GM18867 (cell line): ENCODE measurements around the gene MINDY3.

Source experiments
- ATAC-seq: cut with Tn5 transposase; IDR thresholded peaks from one replicate; pipeline ENCODE4 v1.9.1; 2021; ENCODE audit warnings: mild to moderate bottlenecking, moderate library complexity; ENCODE audit not compliant: unreplicated experiment

The MINDY3 gene

DNA sequence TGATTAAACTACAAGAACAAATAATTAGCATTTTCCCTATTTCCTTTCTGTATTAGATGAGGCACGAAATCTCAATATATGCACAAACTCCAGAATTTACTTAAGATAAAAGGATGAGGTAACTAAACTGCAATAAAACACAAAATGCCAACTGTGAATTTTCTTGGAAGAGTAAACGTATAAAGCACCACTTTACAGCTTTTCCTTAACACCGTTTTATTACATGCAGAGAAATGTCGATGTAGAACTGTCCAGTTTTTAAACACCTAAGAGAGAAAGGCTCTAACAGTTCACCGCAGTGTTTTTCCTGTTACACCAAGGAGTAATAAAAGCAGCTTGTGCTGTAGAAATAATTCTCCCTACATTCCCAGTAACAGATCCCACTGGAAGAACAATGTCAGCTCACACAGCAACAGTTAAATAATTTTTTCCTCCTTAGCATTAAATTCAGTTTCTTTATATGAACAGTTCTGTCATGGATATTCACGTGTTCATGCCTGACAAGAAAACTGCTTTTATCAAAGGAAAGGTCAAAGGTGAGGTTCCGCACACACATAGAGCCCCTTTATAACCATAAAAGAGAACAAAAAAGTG lies 52.0 kb downstream of the MINDY3 start:
- no peak for ATAC-seq

DNA sequence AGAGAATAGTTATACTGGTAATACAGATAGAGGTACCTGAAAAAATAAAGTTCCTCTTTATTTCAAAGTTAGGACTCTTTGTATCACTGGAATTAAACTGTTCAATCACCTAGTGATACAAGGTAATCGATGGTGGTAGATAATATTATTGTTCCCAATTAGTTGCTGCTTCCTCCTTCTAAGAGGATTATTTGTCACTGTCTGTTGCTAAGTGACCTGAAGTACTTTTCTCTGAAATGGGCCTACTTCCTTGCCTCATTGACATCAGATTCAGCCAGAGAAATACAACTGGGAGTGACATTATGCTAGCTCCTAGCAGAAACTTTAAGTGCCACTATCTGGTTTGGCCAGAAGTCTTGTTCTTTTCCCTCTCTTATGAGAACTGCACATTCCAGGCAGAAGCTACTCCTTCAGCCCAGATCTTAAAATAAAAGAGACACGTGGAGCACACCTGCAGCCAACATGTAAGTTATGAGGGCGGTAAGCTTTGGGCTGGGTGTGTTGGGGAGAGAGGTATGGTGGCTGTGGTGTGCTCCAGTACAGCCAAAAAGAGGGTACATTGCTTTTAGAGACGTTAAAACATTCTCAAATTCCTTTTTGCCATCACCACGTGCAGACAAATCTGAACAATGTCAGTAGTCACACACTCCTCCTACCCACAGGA lies 54.8 kb downstream of the MINDY3 start:
- ATAC-seq, result no peak

DNA sequence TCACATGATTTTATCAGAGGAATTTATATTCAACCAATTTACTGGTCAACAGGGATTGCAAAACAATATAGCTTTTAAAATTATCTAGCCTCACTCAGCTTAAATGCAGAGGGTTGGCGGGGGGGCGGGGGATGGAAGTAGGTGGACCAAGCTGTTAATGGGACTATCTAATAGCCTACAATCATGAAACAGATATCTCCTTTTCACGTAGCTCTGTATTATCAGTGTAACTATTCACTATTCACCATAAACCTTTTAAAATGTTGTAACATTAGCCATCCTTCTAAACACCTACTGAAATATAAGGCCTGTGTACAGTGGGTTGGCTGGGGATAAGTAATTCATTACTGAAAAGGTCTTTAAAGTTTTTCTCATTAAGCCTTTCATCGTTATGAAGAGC lies 56.2 kb downstream of the MINDY3 start:
- ATAC-seq, result no peak

DNA sequence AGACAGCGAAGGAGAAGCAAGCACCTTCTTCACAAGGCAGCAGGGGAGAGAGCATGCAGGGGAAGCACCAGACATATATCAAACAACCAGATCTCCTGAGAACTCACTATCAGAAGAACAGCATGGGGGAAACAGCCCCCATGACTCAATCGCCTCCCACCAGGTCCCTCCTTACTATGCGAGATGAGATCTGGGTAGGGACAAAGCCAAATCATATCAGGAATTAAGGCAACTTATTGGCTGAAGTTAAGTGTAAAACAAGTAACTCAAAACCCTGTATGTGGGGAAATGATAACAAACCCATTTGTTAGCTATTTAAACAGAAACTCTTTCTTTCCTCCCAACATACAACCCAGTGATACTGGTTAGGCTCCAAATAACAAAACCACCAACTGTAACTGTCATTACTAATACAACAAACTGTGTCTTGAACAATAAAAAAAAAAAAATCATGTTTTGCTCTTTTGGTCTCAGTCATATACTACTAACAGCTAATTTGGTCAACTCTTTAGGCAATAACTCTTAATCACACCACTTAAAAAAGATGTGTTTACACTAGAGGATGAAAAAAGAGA lies 57.8 kb downstream of the MINDY3 start:
- no peak for ATAC-seq

DNA sequence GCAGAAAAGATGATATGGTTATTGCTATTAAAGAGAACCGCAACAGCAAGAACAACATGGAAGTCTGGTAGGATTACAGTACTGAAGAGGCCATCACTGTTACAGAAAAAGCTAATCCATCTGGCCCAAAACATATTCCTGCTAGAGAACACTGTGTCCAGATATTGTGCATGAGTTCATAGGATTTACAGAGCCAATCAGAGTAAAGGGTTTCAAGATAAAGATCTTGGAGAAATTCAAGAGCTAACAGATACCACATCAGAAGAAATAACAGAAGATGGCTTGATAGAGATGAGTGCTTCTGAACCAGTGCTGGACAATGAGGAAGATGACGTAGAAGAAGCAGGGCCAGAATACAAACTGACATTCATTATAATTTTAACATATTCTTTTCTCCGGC lies 58.7 kb downstream of the MINDY3 start:
- no peak for ATAC-seq

DNA sequence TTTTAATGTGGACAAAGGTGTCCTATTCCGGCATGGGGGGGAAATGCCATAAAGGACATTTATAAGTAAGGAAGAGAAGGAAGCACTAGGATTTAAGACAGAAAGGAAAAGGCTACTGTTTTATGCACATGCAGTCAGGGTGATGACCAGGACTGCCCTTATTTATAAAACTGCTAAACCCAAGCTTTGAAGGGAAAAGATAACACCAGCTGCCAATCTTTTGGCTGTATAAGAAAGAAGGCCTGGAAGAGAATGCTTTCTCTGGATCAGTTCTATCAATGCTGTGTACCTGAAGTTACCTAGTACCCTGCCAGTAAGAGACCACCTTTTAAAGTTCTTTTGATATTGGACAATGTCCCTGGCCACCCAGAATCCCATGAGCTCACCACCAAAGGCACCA lies 59.2 kb downstream of the MINDY3 start:
- ATAC-seq, result no peak

DNA sequence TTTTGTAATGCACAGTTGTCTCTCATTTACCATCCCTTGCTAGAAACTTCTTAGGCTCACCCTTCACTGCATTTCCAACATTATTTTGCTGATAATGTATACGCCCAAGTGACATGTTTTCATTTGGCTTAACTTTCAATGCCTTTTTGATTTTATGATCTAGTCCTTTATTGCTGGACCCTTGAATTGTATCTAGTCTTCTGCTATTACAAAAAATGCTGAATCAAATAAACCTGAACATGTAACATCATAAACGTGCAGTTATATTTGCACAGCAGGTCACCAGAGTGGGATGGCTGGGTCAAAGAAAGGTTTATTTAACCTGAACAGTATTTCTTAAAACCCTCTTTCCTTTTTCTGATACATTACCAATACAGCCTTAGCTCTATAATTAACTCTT lies 63.0 kb downstream of the MINDY3 start:
- no peak for ATAC-seq

DNA sequence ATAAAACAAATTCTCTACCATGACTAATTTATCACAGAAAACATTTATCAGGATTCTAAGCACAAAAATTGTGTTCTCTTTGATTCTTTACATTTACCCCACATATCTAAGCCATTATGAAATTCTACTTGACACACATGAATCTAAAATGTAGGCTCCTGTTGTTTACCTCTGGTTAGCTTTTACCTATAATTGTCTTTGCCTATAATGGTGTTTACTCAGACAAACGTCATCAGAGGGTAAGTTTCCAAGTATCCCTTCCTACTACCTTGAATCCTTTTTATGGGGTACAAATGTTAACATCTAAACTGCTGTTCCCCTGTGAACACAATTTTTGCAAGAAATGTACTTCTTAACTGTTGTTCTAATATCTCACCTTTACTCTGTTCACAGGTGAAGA lies 63.5 kb downstream of the MINDY3 start:
- no peak for ATAC-seq

DNA sequence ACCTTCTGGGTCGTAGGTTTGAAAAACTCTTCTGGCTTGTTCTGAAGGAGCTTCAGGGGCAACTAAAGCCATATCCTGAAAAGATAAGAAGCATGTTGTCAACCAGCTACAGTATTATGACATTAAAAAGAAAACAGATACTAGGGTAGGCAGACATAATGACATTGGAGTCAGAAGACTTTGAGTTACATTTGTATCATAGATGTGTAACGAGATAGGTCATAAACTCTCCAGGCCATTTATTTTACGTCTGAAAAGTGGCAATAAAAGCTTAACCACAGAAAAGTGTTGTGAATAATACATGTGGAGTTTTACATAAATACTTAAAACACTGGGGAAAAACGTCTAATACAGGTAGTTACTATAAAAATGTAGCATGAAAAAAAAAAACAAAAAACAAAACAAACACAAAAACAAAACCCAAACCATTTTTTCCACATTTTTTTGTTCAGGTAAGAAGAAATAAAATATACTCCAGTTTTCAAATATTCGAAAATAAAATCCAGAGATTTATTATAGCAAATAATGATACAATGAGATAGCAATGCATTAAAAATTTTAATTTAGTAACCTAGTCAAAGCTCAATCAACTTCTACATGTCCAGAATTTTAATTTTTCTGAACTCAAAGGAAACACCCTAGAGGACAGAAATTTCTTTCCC lies 64.1 kb downstream of the MINDY3 start:
- no peak for ATAC-seq

DNA sequence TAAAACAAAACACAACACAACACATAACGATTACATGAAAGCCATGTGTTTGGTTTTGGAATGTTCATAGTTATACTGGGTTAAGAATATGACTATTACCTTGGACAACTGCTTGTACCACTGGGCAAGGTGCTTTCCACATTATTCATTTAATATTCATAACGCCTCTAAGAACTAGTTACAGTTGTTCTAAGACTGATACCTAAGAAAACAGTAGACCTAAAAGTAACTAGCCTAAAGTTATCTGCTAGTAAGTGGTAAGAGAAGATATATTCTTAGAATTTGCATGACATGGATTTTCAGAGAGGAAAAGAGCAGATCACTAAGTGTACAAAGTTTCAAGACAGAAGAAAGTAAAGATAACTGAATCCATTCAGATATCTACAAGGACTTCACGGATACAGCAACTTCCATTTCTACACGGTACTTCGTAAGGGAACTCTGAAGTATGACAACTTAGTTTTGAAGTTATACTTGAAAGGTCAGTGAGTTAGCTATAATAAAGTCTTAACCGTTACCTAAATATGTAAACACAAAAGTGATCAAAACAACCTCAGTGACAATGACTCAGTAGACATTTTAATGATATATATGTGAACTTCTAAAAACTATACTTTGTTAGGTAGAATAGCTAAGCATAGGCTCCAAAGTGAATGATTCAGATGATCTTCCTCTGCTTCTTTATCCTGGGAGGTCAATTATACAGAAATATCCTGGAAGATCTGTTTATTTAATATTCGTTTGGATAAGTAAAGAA lies 65.1 kb downstream of the MINDY3 start:
- ATAC-seq, result peak; percentile 53

DNA sequence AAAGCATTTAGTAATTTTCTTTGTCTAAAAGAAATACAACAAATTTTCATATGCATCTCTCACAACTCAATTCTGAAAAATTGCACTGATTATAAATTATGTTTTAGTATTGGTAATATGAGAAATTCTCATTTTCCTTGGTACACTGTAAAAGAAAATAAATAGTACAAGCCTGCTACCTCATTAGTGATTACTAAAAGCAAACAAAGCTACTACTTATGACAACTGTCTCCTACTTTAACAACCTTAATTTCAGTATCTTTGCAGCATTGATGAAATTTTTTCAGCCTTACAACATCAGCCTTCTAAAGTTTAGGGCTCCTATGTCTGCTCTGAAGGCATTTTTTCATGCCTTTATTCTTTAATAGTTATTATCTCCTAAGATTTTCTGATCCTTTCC lies 65.7 kb downstream of the MINDY3 start:
- no peak for ATAC-seq

DNA sequence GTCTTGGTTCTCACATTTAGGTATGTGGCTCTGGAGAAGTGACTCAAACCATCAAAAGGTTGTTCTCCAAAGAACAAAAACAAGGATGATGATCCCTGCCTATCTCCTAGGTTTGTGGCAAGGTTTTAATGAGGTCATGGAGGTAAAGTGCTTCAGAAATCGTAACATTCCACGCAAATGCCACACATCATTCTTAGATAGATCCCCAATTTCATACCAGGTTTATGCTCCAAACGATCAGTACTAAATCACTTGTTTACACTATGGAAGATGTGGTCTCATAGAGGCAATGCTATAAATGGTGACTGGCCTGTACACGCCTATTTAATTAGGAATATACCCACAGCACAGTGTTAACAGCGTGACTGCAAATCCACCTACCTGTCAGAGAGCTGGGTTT lies 66.6 kb downstream of the MINDY3 start:
- no peak for ATAC-seq

DNA sequence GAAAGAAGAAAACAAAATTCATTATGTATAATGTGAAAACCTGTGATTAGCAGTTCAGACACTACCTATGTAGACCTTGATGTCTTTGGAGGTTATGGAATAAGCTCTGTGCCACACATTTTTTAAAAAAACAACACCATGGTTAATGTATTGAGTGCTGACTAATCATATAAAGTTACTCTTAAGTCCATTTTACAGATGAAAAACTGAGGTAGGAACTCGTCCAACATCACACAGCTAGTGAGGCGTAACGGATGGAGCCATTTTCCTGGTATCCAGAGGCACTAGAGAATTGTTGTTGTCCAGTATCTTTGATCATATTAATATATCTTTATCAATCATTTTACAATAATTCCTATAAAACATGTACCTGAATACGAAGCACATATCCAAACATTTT lies 67.5 kb downstream of the MINDY3 start:
- ATAC-seq, result no peak

DNA sequence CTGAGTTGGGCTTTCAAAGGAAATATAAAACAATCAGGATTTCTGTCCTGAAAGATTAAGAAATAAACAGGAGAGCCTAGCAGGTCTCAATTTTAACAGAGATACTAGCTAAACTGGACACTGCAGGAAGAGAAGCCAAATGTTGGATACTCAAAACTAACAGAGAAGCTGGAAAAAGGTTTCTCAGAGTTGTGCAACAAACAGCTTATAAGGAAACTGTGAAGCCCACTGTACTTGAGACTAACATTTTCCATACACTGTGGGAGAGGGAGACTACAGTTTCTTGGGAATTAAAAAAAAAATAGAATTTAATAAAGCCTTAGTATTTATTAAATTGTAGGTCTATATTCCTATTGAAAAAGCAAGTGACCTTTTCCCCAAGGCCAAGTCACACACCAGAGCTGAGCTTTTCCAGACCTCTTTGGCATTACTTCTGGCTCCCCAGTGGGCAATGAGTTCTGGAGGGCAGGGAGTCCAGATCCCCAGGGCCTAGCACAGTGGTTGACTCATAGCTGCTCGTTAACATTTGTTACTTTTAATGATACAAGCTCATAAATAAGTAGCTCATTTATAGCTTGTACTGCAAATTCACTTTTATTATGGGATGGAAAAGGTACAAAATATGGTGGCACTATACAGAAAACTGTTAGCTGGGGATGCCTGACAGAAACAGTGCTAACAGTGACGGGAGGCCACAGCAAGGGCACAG lies 68.3 kb downstream of the MINDY3 start:
- ATAC-seq, result no peak

DNA sequence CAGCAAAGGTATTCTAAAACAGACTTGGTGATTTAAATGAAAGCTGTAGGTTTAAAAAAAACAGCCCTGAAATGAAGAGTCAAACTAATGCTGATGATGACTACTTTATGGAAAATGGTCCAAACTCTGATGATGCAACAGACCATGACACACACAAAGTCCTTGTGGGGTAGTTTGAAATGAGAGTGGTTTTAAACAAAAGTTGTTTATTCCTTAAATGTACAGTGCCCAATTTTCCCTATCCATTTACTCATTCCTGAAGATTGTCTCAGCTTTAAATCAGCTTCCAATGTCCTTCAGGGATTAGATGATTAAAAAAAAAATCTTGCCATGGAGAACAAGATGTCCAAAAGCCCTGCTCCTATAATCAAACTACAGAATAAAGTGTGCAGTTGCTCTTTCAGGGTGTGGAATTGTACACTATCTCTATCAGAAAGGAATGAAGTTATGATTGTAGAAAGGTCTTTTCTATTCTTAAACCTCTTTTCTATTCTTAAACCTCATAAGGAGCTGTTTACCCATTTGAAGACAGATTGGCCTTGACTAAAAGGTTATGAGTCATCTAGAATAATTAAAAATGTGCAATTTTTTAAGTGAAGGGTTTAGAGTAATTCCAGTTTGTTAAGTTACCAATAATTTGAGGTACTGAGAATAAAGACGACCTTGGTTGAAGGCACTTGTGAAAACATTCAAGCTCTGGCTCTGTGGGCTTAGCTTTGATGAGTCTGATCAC lies 70.3 kb downstream of the MINDY3 start:
- no peak for ATAC-seq

DNA sequence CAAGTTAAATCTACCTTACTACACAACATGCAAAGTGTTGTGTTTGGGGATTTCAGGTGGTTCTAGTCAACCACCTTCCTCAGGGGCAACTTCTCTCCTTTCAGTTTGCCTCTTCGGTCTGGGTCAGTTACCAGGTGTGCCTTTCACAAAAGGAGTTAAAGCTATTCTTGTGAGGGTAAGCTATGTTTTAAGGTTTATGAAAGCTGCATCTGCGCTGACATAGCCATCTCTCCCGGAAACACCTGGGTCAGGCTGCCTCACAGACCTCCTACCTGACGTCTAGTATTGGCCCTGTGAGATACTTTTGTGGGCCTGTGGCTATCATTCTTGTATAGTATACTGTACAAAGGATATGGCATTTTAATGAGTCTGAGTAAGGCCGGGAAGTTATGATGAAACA lies 72.9 kb downstream of the MINDY3 start:
- ATAC-seq, result peak; percentile 87

DNA sequence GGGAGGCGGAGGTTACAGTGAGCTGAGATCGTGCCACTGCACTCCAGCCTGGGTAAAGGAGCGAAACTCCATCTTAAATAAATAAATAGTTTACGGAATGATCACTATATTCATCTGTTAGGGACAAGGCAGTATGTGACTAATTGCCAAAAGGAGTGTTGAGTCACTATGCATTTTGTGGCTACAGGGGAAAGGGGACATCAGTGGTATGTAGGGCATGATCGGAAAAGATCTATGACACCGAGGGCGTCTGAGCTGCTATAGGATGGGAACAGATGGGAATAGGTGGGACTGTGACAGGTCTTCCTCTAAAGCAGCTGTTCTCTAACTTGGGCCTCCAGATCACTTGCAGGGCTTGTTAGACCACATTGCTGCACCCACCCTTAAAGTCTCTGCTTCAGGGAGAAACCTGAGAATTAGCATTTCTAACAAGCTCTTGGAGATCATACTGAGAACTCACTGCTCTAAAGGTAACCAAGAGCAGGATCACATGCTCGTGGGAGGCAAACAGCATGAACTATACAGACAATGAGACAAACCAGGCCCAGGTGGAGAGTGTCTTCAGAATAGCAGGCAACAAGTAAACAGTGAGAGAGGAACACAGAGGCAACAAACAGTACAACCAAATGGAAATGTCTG lies 75.5 kb downstream of the MINDY3 start:
- ATAC-seq, result no peak

DNA sequence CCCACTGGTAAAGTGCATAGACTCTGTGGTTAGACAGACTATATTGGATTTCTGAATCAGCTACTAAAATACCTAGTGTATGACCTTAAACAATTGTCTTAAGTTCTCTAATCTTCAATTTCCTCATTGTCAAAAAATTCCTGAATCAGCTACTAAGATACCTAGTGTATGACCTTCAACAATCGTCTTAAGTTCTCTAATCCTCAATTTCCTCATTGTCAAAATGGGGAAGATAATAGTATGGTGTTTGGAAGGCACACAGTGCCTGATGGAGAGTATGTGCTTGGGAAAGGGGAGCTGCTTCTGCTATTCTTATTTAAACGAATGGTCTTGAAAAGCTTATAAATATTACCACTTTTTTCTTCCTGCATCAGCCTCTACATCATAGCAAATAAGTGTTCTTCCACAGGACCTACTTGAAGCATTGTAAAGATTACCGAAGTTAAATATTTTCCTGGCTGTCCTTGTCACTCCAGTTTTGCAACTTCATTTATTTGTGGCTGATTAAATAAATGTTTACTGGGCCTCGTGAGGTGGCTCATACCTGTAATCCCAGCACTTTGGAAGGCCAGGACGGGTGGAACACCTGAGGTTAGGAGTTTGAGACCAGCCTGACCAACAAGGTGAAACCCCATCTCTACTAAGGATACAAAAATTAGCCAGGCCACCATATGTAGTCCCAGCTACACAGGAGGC lies 76.2 kb downstream of the MINDY3 start:
- no peak for ATAC-seq

DNA sequence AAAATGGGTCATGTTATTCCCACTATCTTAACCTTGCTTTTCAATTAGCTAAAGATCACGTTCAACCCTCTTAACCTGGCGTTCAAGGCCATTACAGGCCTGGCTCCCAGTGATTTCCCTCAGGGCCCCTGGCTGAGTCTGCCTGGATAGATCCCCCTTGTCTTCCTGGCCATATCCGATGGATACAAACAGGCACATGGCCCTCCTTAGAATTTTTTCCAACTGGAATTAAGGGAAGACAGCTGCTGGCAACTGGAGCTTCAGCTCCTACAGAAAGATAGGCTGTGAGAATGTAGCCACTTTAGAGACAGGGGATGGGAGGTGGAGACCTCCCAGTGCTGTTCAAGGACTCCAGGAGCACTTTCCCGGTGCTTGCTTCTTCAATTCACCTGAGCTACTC lies 77.5 kb downstream of the MINDY3 start:
- ATAC-seq, result no peak
